IMR-90 (cell line): Measurements from ENCODE around the gene GABRB1. TPM values are rescaled to one million over a fixed set of nuclear protein-coding genes. Genes with fewer than 3 reads are reported as not detected.

Experiments used
- ATAC-seq: fragments of 200-7000 bp; cut with Tn5 transposase; 2 replicates; pipeline ENCODE4 v1.9.1; 2020; ENCODE audit warnings: low read depth, mild to moderate bottlenecking, moderate library complexity
- BruUV-seq: library from RNA; stranded (reverse); fragments of 400-500 nt; replicated peaks from 2 replicates; lab custom pipeline; 2021; lab: Mats Ljungman, UMichigan
- CTCF ChIA-PET: fragments of 300-600 bp; formaldehyde crosslinking; extraction: SDS; loops from one replicate; lab custom pipeline; 2021; ENCODE audit warnings: antibody characterized with exemption; lab: Yijun Ruan, JAX
- POLR2A ChIA-PET: fragments of 300-600 bp; sonication (Branson Sonifier 250); formaldehyde crosslinking; loops from one replicate; lab custom pipeline; 2022; ENCODE audit warnings: antibody characterized with exemption; ENCODE audit not compliant: unreplicated experiment; lab: Charles Lee
- DNase-seq: peaks from one replicate; pipeline ENCODE4 v3.0.0; 2013
- H2AFZ ChIP-seq: replicated peaks from 2 replicates; pipeline ENCODE3; 2013; ENCODE audit warnings: low read length, mild to moderate bottlenecking; ENCODE audit not compliant: poor library complexity
- H2AK5ac ChIP-seq: 2 replicates; pipeline ENCODE4 v1.6.1; 2013; ENCODE audit warnings: low read depth, low read length, inconsistent platforms
- H2AK9ac ChIP-seq: replicated peaks from 2 replicates; pipeline ENCODE3; 2013; ENCODE audit warnings: mild to moderate bottlenecking, low read depth, low read length, moderate library complexity; ENCODE audit not compliant: poor library complexity
- H2BK120ac ChIP-seq: 2 replicates; pipeline ENCODE4 v1.6.1; 2013; ENCODE audit warnings: low read depth, low read length, inconsistent platforms
- H2BK15ac ChIP-seq: 3 replicates; pipeline ENCODE4 v1.6.1; 2013; ENCODE audit warnings: low read depth, low read length, inconsistent platforms
- H2BK20ac ChIP-seq: 2 replicates; pipeline ENCODE4 v1.6.1; 2013; ENCODE audit warnings: low read depth, mild to moderate bottlenecking, inconsistent platforms, low read length, moderate library complexity
- H2BK5ac ChIP-seq: 2 replicates; pipeline ENCODE4 v1.6.1; 2013; ENCODE audit warnings: mild to moderate bottlenecking, low read depth, low read length, inconsistent platforms; ENCODE audit not compliant: poor library complexity, severe bottlenecking
- H3K14ac ChIP-seq: replicated peaks from 2 replicates; pipeline ENCODE4 v1.6.1; 2013; ENCODE audit warnings: low read depth, low read length, inconsistent platforms
- H3K18ac ChIP-seq: 2 replicates; pipeline ENCODE4 v1.6.1; 2013; ENCODE audit warnings: low read depth, low read length, control low read depth
- H3K23ac ChIP-seq: 2 replicates; pipeline ENCODE4 v1.6.1; 2013; ENCODE audit warnings: low read depth, low read length, inconsistent platforms
- H3K27ac ChIP-seq: 2 replicates; pipeline ENCODE4 v1.5.1; 2013; ENCODE audit warnings: mild to moderate bottlenecking, control low read depth, low read length; ENCODE audit not compliant: insufficient read depth
- H3K27me3 ChIP-seq: 2 replicates; pipeline ENCODE4 v1.6.1; 2013; ENCODE audit warnings: low read length; ENCODE audit not compliant: control insufficient read depth, insufficient read depth
- H3K36me3 ChIP-seq: 2 replicates; pipeline ENCODE4 v1.6.1; 2013; ENCODE audit warnings: low read length, mixed read lengths; ENCODE audit not compliant: control insufficient read depth, insufficient read depth
- H3K4ac ChIP-seq: 2 replicates; pipeline ENCODE4 v1.6.1; 2013; ENCODE audit warnings: low read depth, low read length, inconsistent platforms
- H3K4me1 ChIP-seq: 2 replicates; pipeline ENCODE4 v1.6.1; 2013; ENCODE audit warnings: low read length, mixed read lengths; ENCODE audit not compliant: control insufficient read depth, insufficient read depth
- H3K4me2 ChIP-seq: 2 replicates; pipeline ENCODE4 v1.6.1; 2013; ENCODE audit warnings: low read depth, mild to moderate bottlenecking, control low read depth, low read length, moderate library complexity
- H3K4me3 ChIP-seq: 2 replicates; pipeline ENCODE4 v1.5.1; 2013; ENCODE audit warnings: low read depth, mild to moderate bottlenecking, control low read depth, low read length, moderate library complexity; ENCODE audit not compliant: insufficient read depth
- H3K56ac ChIP-seq: 2 replicates; pipeline ENCODE4 v1.6.1; 2013; ENCODE audit warnings: low read length, inconsistent platforms; ENCODE audit not compliant: insufficient read depth; ENCODE audit errors: extremely low read depth
- H3K79me1 ChIP-seq, 2 experiments: 2 replicates each; pipeline ENCODE4 v1.6.1; 2013; ENCODE audit warnings: low read length in 2 of 2, inconsistent platforms in 1 of 2, low read depth in 1 of 2
- H3K9ac ChIP-seq: 2 replicates; pipeline ENCODE4 v1.6.1; 2013; ENCODE audit warnings: low read depth, low read length, control low read depth
- H3K9me1 ChIP-seq: 2 replicates; pipeline ENCODE4 v1.6.1; 2013; ENCODE audit warnings: low read length, inconsistent platforms; ENCODE audit not compliant: insufficient read depth
- H3K9me3 ChIP-seq: 2 replicates; pipeline ENCODE4 v1.6.1; 2013; ENCODE audit warnings: low read length; ENCODE audit not compliant: control insufficient read depth, insufficient read depth
- H4K20me1 ChIP-seq: 2 replicates; pipeline ENCODE4 v1.6.1; 2013; ENCODE audit warnings: low read length, inconsistent platforms; ENCODE audit not compliant: insufficient read depth
- H4K5ac ChIP-seq: 2 replicates; pipeline ENCODE4 v1.6.1; 2013; ENCODE audit warnings: mild to moderate bottlenecking, low read depth, low read length, control low read depth
- H4K8ac ChIP-seq, 2 experiments: 2 replicates each; pipeline ENCODE4 v1.6.1; 2013; ENCODE audit warnings: low read depth in 2 of 2, low read length in 2 of 2, control low read depth in 1 of 2, inconsistent platforms in 1 of 2
- H4K91ac ChIP-seq: 2 replicates; pipeline ENCODE4 v1.6.1; 2013; ENCODE audit warnings: low read depth, low read length, inconsistent platforms; ENCODE audit not compliant: insufficient read depth
- BHLHE40 ChIP-seq: fragments of 150-350 bp; IDR thresholded peaks from 2 replicates; pipeline ENCODE4 v1.6.1; 2016; ENCODE audit warnings: mild to moderate bottlenecking, low read depth, low read length
- CHD1 ChIP-seq: IDR thresholded peaks from 2 replicates; pipeline ENCODE4 v1.6.1; 2012; ENCODE audit warnings: low read depth, low read length, improper control_type of control experiment
- CTCF ChIP-seq: conservative IDR thresholded peaks from 2 replicates; pipeline ENCODE4 v1.5.1; 2012; ENCODE audit warnings: mild to moderate bottlenecking, low read depth, low read length, improper control_type of control experiment
- ELK1 ChIP-seq: fragments of 150-350 bp; IDR thresholded peaks from 2 replicates; pipeline ENCODE4 v1.6.1; 2016; ENCODE audit warnings: low read depth, mild to moderate bottlenecking, low read length, moderate library complexity, borderline replicate concordance
- FOS ChIP-seq: fragments of 150-350 bp; IDR thresholded peaks from 2 replicates; pipeline ENCODE4 v1.6.1; 2016; ENCODE audit warnings: low read depth, low read length
- MAFK ChIP-seq: IDR thresholded peaks from 2 replicates; pipeline ENCODE4 v1.6.1; 2012; ENCODE audit warnings: low read depth, low read length, improper control_type of control experiment
- MAZ ChIP-seq: IDR thresholded peaks from 2 replicates; pipeline ENCODE4 v1.6.1; 2012; ENCODE audit warnings: low read depth, mild to moderate bottlenecking, low read length, improper control_type of control experiment, moderate library complexity, borderline replicate concordance
- MXI1 ChIP-seq: IDR thresholded peaks from 2 replicates; pipeline ENCODE4 v1.6.1; 2012; ENCODE audit warnings: low read depth, mild to moderate bottlenecking, low read length, moderate library complexity, borderline replicate concordance
- NFE2L2 ChIP-seq: fragments of 150-350 bp; IDR thresholded peaks from 2 replicates; pipeline ENCODE4 v1.6.1; 2016; ENCODE audit warnings: low read depth, mild to moderate bottlenecking, low read length
- RAD21 ChIP-seq: IDR thresholded peaks from 2 replicates; pipeline ENCODE4 v1.6.1; 2012; ENCODE audit warnings: low read length, improper control_type of control experiment
- RCOR1 ChIP-seq: IDR thresholded peaks from 2 replicates; pipeline ENCODE4 v1.6.1; 2012; ENCODE audit warnings: mild to moderate bottlenecking, low read length, improper control_type of control experiment; ENCODE audit not compliant: insufficient replicate concordance
- RFX5 ChIP-seq: IDR thresholded peaks from 2 replicates; pipeline ENCODE4 v1.8.0; 2012; ENCODE audit warnings: low read depth, mild to moderate bottlenecking, low read length, moderate library complexity
- SMC3 ChIP-seq: fragments of 150-350 bp; IDR thresholded peaks from 2 replicates; pipeline ENCODE4 v1.6.1; 2016; ENCODE audit warnings: low read depth, mild to moderate bottlenecking, antibody characterized with exemption, low read length, moderate library complexity
- USF2 ChIP-seq: fragments of 150-350 bp; IDR thresholded peaks from 2 replicates; pipeline ENCODE4 v1.6.1; 2017; ENCODE audit warnings: mild to moderate bottlenecking, antibody characterized with exemption, low read length, low read depth
- WGBS, 2 experiments: methylation state at CpG; one replicate each; pipeline versions ENCODE4 v1.1.5 to v1.1.7; 2013; ENCODE audit warnings: missing lambda C conversion rate in 2 of 2; ENCODE audit not compliant: insufficient read length in 1 of 2; ENCODE audit errors: extremely low coverage in 2 of 2; 5-methylcytosine and 5-hydroxymethylcytosine counted together
- dilution Hi-C: fragments of 300-500 bp; cut with HindIII; formaldehyde crosslinking; loops from one replicate; pipeline ENCODE4 v1.14.3; 2018; ENCODE audit warnings: low sequenced_read_pairs; ENCODE audit not compliant: unreplicated experiment
- in situ Hi-C: fragments of 300-500 bp; cut with MboI; formaldehyde crosslinking; loops from 3 replicates; pipeline ENCODE4 v1.14.3; 2019; ENCODE audit warnings: low sequenced_read_pairs, inconsistent platforms, mixed read lengths
- intact Hi-C: fragments of 100-400 bp; cut with micrococcal nuclease; formaldehyde crosslinking; loops from 2 replicates; pipeline ENCODE4 v1.10.0; 2022
- polyA plus RNA-seq, 3 experiments: library from polyadenylated mRNA; depleted of rRNA; stranded (reverse); fragments of >200 nt; gene quantifications; 2 replicates each; pipeline ENCODE4 v1.2.3, GENCODE V29; 2012; ENCODE audit warnings: low replicate concordance in 1 of 3
- total RNA-seq: library from RNA; depleted of rRNA; stranded (reverse); fragments of >200 nt; gene quantifications from 2 replicates; pipeline ENCODE4 v1.2.3, GENCODE V29; 2012

Gene GABRB1
- total and polyA plus RNA-seq, 2 of the 4 experiments (the other 2 are of a cell fraction) = 4.7 to 16.1 TPM

GRCh38 chr4:47451657-47452056, 420.3 kb downstream of the GABRB1 start:
- H2BK5ac ChIP-seq = no peak overlapping the region
- POLR2A ChIA-PET = no interaction called here
- no peak overlapping the region; the same call in 1 of the 2 replicates for H3K23ac ChIP-seq
- no peak overlapping the region for H4K8ac ChIP-seq
- CTCF ChIA-PET = no interaction called here
- H3K36me3 ChIP-seq = peaks cover 9% of the 10 kb centered on the region
- no peak overlapping the region for H2AFZ ChIP-seq
- H4K91ac ChIP-seq = no peak overlapping the region
- H3K27ac ChIP-seq = no peak overlapping the region
- H3K4me2 ChIP-seq = peak overlapping the region; percentile 36; the same call in 1 of the 2 replicates
- ATAC-seq (peak; percentile 84), DNase-seq (peak; percentile 61)
- no peaks in the 10 kb centered on the region for H3K27me3 ChIP-seq
- H3K56ac ChIP-seq = no peak overlapping the region
- H3K9me1 ChIP-seq = no peaks in the 10 kb centered on the region
- in situ Hi-C loops = no loop called here
- H3K14ac ChIP-seq = peak overlapping the region; percentile 45; the same call in 1 of the 2 replicates
- no peak overlapping the region for H2BK120ac ChIP-seq
- no peak overlapping the region for H4K5ac ChIP-seq
- H2AK9ac ChIP-seq = no peak overlapping the region
- H2BK20ac ChIP-seq = no peak overlapping the region
- H3K4ac ChIP-seq = 0 out of 2 replicates have a peak overlapping the region, but pooled peaks have one; percentile 45
- H3K9me3 ChIP-seq = no peaks in the 10 kb centered on the region
- no peak overlapping the region for H3K4me3 ChIP-seq
- no TSS peak for BruUV-seq
- H3K4me1 ChIP-seq = peaks cover 2% of the 10 kb centered on the region; the same call in 1 of the 2 replicates
- H3K79me1 ChIP-seq = no peaks in the 10 kb centered on the region; a peak in 3 of 4 replicates
- H3K18ac ChIP-seq = no peak overlapping the region
- no CpG with 5 or more reads among the region's 4 CpGs for WGBS, 2 experiments
- intact Hi-C loops = loop anchor here (10.0 kb wide), 1 partner anchor 57 kb away; no protein-coding TSS in a partner anchor
- no peaks in the 10 kb centered on the region for H4K20me1 ChIP-seq
- H3K9ac ChIP-seq = no peak overlapping the region
- no peak overlapping the region for H2AK5ac ChIP-seq
- dilution Hi-C loops = no loop called here
- TF ChIP-seq ELK1 = no peak
- TF ChIP-seq BHLHE40 = no peak
- no peak for TF ChIP-seq MAFK
- no peak for TF ChIP-seq FOS
- no peak for TF ChIP-seq NFE2L2
- TF ChIP-seq RAD21 = no peak
- TF ChIP-seq RFX5 = no peak
- TF ChIP-seq USF2 = no peak
- TF ChIP-seq CHD1 = no peak
- no peak for TF ChIP-seq MXI1
- TF ChIP-seq CTCF = no peak
- TF ChIP-seq RCOR1 = no peak
- no peak for TF ChIP-seq SMC3
- TF ChIP-seq MAZ = no peak
- H2BK15ac ChIP-seq = no peak overlapping the region
